GM23248 (cell line): ENCODE results near the gene SOX6.

ENCODE experiments used
- EZH2 ChIP-seq: fragments of 200-600 bp; sonication (generic); IDR thresholded peaks from 2 replicates; pipeline ENCODE4 v1.6.1; 2018; ENCODE audit warnings: antibody characterized with exemption, mild to moderate bottlenecking; ENCODE audit not compliant: insufficient read depth, poor library complexity, severe bottlenecking
- EZH2phosphoT487 ChIP-seq: fragments of 200-600 bp; sonication (generic); IDR thresholded peaks from 2 replicates; pipeline ENCODE4 v1.6.1; 2018; ENCODE audit warnings: antibody characterized with exemption, moderate library complexity, mild to moderate bottlenecking, low read depth; ENCODE audit not compliant: insufficient read depth

GRCh38 chr11:16124390-16124789, 232.0 kb downstream of the SOX6 start:
- TF ChIP-seq EZH2 (no peak), EZH2phosphoT487 (no peak)
